ENCODE results near the gene PWWP2B. TPM values are rescaled to one million over a fixed set of nuclear protein-coding genes. Genes with fewer than 3 reads are reported as not detected.

The PWWP2B gene
- 1.1 and 5.8 TPM in 2 replicates for total RNA-seq (2011; cell fraction: chromatin; rRNA removed; ENCODE audit: low replicate concordance)
- total RNA-seq (2011; cell fraction: nucleolus; rRNA removed) = 5.5 and 6.5 TPM in 2 replicates
- 3.1 and 3.2 TPM in 2 replicates for total RNA-seq (2011; cell fraction: nucleoplasm; rRNA removed)
- total RNA-seq (2014; rRNA removed) (7.5 and 10.4 TPM in 2 replicates), total RNA-seq (2014; rRNA removed; fragmentation: Illumina TruSeq; extraction: Trizol) (0.64 and 0.80 TPM in 2 replicates), total RNA-seq (2015; rRNA removed; fragmentation: Illumina TruSeq; extraction: Trizol) (2.0 and 2.7 TPM in 2 replicates), total RNA-seq (2021) (9.2 and 9.8 TPM in 2 replicates), polyA plus RNA-seq (2011; rRNA removed) (1.2 and 1.7 TPM in 2 replicates), polyA plus RNA-seq (2014; fragmentation: Illumina TruSeq; extraction: Trizol) (0.24 and 1.2 TPM in 2 replicates), polyA plus RNA-seq (2014; fragmentation: Nextera tagmentation; extraction: Ambion mirVana) (under 1 TPM in 1 of 2 experiments, not detected in 1; 0.07 TPM), polyA plus RNA-seq (2014; rRNA removed) (3.3 and 4.3 TPM in 2 replicates), polyA minus RNA-seq (2011; rRNA and poly(A)+ RNA removed) (0.57 and 1.3 TPM in 2 replicates), Bru-seq, nascent RNA (percentile 54 among the genes with signal in this experiment), BruChase-seq, experiment 1, labeled RNA remaining after a 2-hour chase (percentile 51 among the genes with signal in this experiment), BruChase-seq, experiment 2, labeled RNA remaining after a 6-hour chase (percentile 53 among the genes with signal in this experiment)
- polyA plus RNA-seq (2011; cell fraction: cytosol; rRNA removed) = 2.3 and 7.4 TPM in 2 replicates
- 3.1 and 5.8 TPM in 2 replicates for polyA plus RNA-seq (2011; cell fraction: nucleus; rRNA removed)
- polyA plus RNA-seq (2012) = 3.8 and 4.8 TPM in 2 replicates
- 2.9 and 4.0 TPM in 2 replicates for polyA minus RNA-seq (2011; cell fraction: cytosol; rRNA and poly(A)+ RNA removed)
- polyA minus RNA-seq (2011; cell fraction: nucleus; rRNA and poly(A)+ RNA removed) = 2.0 and 2.8 TPM in 2 replicates
- long read RNA-seq, experiment 1, transcript PWWP2B-201 (3 exons, 2,651 nt) = major isoform, 17 of 53 reads
- long read RNA-seq, experiment 1, transcript PWWP2B-202 (3 exons, 2,013 nt) = minor isoform, 7 of 53 reads
- long read RNA-seq, experiment 1, partial matches to known transcripts = 21 of 53 reads
- long read RNA-seq, experiment 1, other reads (novel, unspliced or antisense) = 8 of 53 reads
- long read RNA-seq, experiment 2, partial matches to known transcripts = 8 of 16 reads
- long read RNA-seq, experiment 2, other reads (novel, unspliced or antisense) = 1 of 16 reads
- long read RNA-seq, experiment 3 = 0 reads

GRCh38 chr10:132397036-132397541 is at the start of gene PWWP2B:
PWWP2B (plus strand) TSS chr10:132397200; CDS start chr10:132397227, 27 bp downstream.
- no peak for FAIRE-seq
- ATAC-seq = 0 out of 3 replicates have a peak, but pooled peaks have one; percentile 15
- Histone ChIP-seq H3K9ac (ENCODE audit: insufficient read depth in 1 of 2, low read depth in 2 of 2, low read length in 2 of 2) (peak within 1 kb of the TSS; percentile 34 to 90; a peak in 3 of 4 replicates), H3K79me2 (ENCODE audit: control insufficient read depth, insufficient read depth, low read length) (peaks cover 12% of the 10 kb centered on the region; the same call in 2 of the 3 replicates), H3K27me3 (ENCODE audit: control insufficient read depth in 2 of 2, insufficient read depth in 2 of 2, low read length in 2 of 2) (no peaks in the 10 kb centered on the region), H3K4me3 (peak within 1 kb of the TSS; percentile 47), H3K9me1 (ENCODE audit: control insufficient read depth, insufficient read depth, low read length) (no peaks in the 10 kb centered on the region), H3K9me3 (replicated peaks; ENCODE audit: control insufficient read depth, insufficient read depth, low read depth, low read length) (no peaks in the 10 kb centered on the region), H3K4me2 (ENCODE audit: insufficient read depth, low read length) (peak within 1 kb of the TSS; percentile 73), H3K4me1 (replicated peaks in 1 of 2; ENCODE audit: control insufficient read depth in 2 of 2, insufficient read depth in 2 of 2, low read length in 2 of 2) (peaks cover 5 to 75% of the 10 kb centered on the region in 2 experiments; a peak in 3 of 5 replicates), H2AFZ (ENCODE audit: low read depth, low read length) (peak within 1 kb of the TSS; percentile 51), H4K20me1 (replicated peaks; ENCODE audit: control insufficient read depth, insufficient read depth, low read length) (no peaks in the 10 kb centered on the region), H3K36me3 (ENCODE audit: control insufficient read depth, insufficient read depth, low read length) (no peaks in the 10 kb centered on the region; the same call in 2 of the 3 replicates), H3K27ac (ENCODE audit: extremely low read depth, low read depth, low read length) (peak within 1 kb of the TSS; percentile 79; the same call in 2 of the 3 replicates)
- POLR2A ChIA-PET = no interaction called here
- CTCF ChIA-PET (ENCODE audit: low intra/inter-chr PET ratio) = interaction anchor here (0.7 kb wide), 1 partner anchor 56 kb away, joined by 3 read pairs; no protein-coding TSS in a partner anchor
- intact Hi-C loops (cut with micrococcal nuclease) = loop anchor here (2.0 kb wide), 1 partner anchor 52 kb away; no protein-coding TSS in a partner anchor
- peak; percentile 35 to 73 (median 64) for DNase-seq (ENCODE audit: extremely low read depth in 1 of 4, low spot score in 3 of 4)
- no TSS peak for BruUV-seq (replicated peaks)
- 0% methylated on average over 14 of the region's 86 CpGs for WGBS (ENCODE audit: insufficient coverage, low coverage, missing lambda C conversion rate)
- in situ Hi-C loops (cut with MboI) = no loop called here
- TF ChIP-seq, protein P1, sequence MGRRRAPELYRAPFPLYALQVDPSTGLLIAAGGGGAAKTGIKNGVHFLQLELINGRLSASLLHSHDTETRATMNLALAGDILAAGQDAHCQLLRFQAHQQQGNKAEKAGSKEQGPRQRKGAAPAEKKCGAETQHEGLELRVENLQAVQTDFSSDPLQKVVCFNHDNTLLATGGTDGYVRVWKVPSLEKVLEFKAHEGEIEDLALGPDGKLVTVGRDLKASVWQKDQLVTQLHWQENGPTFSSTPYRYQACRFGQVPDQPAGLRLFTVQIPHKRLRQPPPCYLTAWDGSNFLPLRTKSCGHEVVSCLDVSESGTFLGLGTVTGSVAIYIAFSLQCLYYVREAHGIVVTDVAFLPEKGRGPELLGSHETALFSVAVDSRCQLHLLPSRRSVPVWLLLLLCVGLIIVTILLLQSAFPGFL (CRISPR knock-in tag; IDR thresholded peaks at IDR 0.05) = no peak
- TF ChIP-seq HCFC1 (IDR thresholded peaks at IDR 0.05; ENCODE audit: low read depth, low read length) (no peak), E4F1 (CRISPR knock-in tag; IDR thresholded peaks at IDR 0.05; ENCODE audit: borderline replicate concordance) (no peak), ZNF766 (CRISPR knock-in tag; conservative IDR thresholded peaks at IDR 0.05) (no peak), POLR2AphosphoS2 (IDR thresholded peaks at IDR 0.05; ENCODE audit: low read length) (no peak), SUPT5H (IDR thresholded peaks at IDR 0.05) (no peak), LCOR (CRISPR knock-in tag; IDR thresholded peaks at IDR 0.05) (no peak), ZNF780A (CRISPR knock-in tag; IDR thresholded peaks at IDR 0.05) (no peak), ZNF12 (CRISPR knock-in tag; IDR thresholded peaks at IDR 0.05) (no peak), TBP (optimal IDR thresholded peaks at IDR 0.05; ENCODE audit: low read depth, low read length) (no peak), NR2C1 (IDR thresholded peaks at IDR 0.05) (no peak), NR2C1 (tag; IDR thresholded peaks at IDR 0.05) (no peak), PATZ1 (CRISPR knock-in tag; IDR thresholded peaks at IDR 0.05; ENCODE audit: borderline replicate concordance) (no peak)

Measured in K562 (cell line).